HG03175 (cell line): Measurements from ENCODE around the gene PBXIP1.

Source experiments
- ATAC-seq: cut with Tn5 transposase; IDR thresholded peaks from one replicate; pipeline ENCODE4 v1.9.1; 2021; ENCODE audit warnings: mild to moderate bottlenecking, moderate library complexity; ENCODE audit not compliant: unreplicated experiment

Gene PBXIP1

DNA sequence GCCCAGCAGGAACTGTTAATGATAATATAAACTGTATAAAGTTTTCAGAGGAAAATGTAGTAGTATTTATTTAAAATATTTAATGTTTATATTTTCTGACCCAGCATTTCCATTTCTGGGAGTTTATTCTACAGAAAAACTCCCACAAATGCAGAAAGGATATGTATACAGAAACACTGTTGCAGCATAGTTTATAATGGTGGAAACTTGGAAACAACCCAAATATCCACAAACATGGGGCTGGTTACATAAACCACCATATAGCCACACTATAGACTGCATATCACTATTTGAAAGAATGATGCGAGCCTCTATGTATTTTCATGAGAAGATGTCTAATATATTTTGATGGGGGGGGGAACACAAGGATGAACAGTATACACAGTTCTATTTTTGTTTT is 54.3 kb downstream of the PBXIP1 start:
- ATAC-seq = no peak

DNA sequence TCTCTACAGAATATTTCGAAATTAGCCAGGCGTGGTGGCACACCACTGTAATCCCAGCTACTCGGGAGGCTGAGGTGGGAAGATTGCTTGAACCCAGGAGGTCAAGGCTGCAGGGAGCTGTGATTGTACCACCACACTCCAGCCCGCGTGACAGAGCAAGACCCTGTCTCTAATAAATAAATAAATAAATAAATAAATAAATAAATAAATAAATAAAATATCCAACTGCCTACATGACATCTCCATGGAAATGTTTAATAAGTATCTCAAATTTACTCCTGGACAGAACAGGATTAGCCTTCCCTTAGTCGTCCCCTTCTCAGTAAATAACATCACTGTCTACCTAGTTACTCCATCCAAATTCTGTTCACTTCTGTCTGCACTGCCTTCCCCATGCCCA is 56.9 kb downstream of the PBXIP1 start:
- ATAC-seq = no peak

DNA sequence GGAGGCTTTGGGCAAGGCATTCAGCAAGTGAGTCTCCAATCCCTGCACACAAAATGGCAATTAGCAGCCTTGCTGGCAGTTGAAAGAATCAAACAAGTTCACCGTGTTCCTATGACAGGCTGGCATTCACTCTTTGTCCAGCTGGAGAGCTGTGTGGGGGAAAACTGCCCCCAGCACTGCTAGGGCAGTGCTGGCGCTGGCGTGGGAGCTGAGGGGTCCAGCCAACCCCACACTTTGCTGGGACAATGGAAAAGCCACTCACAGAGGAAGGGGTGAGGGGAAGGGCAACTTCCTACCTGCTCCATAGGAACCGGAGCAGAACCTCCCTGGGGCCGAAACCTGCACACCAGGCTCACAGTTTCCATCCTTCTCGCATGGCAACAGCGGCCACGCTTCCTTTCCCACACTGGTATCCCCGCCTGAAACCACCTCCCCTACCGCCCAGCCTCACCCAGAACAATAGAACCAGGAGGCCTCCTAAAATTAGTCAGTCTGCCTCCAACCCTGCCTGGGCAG is 59.1 kb downstream of the PBXIP1 start:
- ATAC-seq = no peak

DNA sequence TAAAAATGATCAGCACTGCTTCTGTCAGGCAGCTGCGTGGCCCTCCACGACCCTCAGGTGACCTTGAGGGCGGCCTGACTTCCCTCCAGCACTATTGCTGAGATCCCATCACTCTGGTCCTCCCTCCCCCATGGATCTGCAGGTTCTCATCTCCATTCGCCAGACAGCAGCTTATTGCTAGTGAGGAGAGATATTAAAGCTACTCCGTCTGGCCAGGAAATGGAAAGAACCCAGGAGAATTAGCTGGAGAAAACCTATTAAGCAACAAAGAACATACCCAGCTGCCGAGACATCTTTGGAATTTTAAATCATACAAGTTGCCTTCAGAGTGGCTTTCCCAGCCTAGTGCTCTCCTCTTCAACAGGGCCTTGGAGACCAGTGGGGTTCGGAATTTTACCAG is 60.1 kb downstream of the PBXIP1 start:
- ATAC-seq = no peak
